ENCODE results near the gene NXPH2.

NXPH2 gene

DNA sequence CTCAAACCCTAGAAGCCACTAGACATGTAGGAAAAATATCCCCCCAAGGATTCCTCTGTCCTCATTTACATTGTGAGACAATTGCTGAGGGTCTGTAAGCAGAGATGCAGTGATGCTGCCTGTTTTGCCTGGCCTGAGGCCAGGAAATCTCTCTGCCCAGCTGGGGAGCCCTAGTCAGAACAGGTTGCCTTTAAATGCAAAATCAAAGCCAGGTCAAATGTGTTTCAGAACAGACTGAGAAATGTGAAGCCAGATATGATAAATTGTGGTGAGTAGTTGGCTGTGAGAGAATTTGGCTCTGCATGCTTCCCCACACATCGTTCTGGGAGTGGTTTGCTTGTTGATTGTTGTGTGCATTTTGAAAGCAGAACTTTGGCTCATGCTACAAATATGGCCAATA is 38.4 kb upstream of the NXPH2 start:
- no peak overlapping the region for H3K4me3 Mint-ChIP-seq
- no peaks in the 10 kb centered on the region for H3K9me3 Mint-ChIP-seq
- no peaks in the 10 kb centered on the region for H3K27me3 Mint-ChIP-seq (ENCODE audit: low read depth)
- peaks cover 7% of the 10 kb centered on the region for H3K4me1 Mint-ChIP-seq
- H3K36me3 Mint-ChIP-seq (ENCODE audit: low read depth) = no peaks in the 10 kb centered on the region
- H3K27ac Mint-ChIP-seq = no peak overlapping the region
- TF ChIP-seq, protein P1, sequence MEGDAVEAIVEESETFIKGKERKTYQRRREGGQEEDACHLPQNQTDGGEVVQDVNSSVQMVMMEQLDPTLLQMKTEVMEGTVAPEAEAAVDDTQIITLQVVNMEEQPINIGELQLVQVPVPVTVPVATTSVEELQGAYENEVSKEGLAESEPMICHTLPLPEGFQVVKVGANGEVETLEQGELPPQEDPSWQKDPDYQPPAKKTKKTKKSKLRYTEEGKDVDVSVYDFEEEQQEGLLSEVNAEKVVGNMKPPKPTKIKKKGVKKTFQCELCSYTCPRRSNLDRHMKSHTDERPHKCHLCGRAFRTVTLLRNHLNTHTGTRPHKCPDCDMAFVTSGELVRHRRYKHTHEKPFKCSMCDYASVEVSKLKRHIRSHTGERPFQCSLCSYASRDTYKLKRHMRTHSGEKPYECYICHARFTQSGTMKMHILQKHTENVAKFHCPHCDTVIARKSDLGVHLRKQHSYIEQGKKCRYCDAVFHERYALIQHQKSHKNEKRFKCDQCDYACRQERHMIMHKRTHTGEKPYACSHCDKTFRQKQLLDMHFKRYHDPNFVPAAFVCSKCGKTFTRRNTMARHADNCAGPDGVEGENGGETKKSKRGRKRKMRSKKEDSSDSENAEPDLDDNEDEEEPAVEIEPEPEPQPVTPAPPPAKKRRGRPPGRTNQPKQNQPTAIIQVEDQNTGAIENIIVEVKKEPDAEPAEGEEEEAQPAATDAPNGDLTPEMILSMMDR (IDR thresholded peaks at IDR 0.05; ENCODE audit: unreplicated experiment in 3 of 3) = no peak

DNA sequence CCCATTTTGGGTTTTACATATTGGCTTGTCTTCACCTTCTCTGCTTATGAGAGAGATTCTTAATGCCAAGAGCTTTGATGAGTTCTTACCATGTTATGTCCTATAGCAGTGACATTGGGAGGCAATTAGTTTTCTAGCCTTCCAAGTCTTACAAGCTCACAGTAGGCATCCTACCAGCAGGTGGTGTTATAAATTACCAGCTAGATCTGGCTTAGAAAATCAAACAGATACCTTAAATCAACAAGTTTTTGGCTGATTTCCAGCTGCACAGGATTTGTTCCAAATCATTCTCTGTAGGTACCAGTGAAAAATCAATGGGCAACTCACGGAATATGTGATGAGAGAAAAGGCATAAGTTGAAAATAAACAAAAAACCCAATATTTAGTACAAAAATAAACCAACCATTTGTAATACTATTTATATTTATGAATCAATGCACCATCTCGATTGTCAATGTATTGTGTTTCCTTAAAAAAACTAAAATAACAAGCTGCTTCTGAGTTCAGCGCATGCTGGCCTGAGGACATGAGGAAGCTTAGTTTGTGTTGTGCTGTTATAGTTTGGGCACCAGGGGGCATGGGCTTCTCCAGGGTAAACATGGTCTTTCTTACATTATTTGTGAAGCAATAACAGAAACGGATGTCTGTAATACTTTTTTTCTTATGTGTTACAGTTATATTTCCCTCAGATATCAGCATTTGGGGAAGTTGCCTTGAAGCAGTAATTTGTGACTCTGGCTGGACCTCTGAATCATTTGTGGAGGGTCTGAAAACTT is 34.1 kb upstream of the NXPH2 start:
- H3K27me3 Mint-ChIP-seq (ENCODE audit: low read depth) = no peaks in the 10 kb centered on the region
- TF ChIP-seq, protein P1 (IDR thresholded peaks at IDR 0.05; ENCODE audit: unreplicated experiment in 3 of 3) = peak in 1 of 3 experiments; percentile 13
- H3K4me1 Mint-ChIP-seq = peaks cover 7% of the 10 kb centered on the region
- H3K4me3 Mint-ChIP-seq = no peak overlapping the region
- H3K9me3 Mint-ChIP-seq = no peaks in the 10 kb centered on the region
- H3K27ac Mint-ChIP-seq = no peak overlapping the region
- no peaks in the 10 kb centered on the region for H3K36me3 Mint-ChIP-seq (ENCODE audit: low read depth)

DNA sequence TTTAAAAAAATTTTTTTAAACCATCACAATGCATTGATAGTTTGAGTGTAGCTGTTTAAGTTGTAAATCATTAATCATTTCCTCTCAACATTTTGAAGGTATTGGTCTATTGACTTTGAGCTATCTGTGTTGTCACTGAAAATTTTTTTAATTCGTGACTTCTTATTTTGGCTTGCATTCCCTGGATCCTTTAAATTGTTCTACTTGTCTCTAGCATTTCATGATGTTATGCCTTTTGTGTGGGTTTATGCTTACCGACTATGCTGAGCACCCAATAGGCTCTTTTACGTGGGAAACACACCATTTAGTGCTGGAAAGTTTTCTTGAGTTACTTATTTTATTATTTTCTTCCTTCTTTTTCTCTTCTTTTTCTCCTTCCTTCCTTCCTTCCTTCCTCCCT is 31.2 kb upstream of the NXPH2 start:
- Mint-ChIP-seq H3K27me3 (ENCODE audit: low read depth) (peaks cover 3% of the 10 kb centered on the region), H3K27ac (no peak overlapping the region), H3K9me3 (no peaks in the 10 kb centered on the region), H3K4me1 (no peaks in the 10 kb centered on the region), H3K36me3 (ENCODE audit: low read depth) (no peaks in the 10 kb centered on the region), H3K4me3 (no peak overlapping the region)
- TF ChIP-seq, protein P1 (IDR thresholded peaks at IDR 0.05; ENCODE audit: unreplicated experiment in 3 of 3) = no peak

- H3K36me3 Mint-ChIP-seq (ENCODE audit: low read depth) = no peaks in the 10 kb centered on the region
- H3K4me3 Mint-ChIP-seq = no peak overlapping the region
- TF ChIP-seq, protein P1 (IDR thresholded peaks at IDR 0.05; ENCODE audit: unreplicated experiment in 3 of 3) = no peak
- H3K27me3 Mint-ChIP-seq (ENCODE audit: low read depth) = no peaks in the 10 kb centered on the region
- H3K9me3 Mint-ChIP-seq = peaks cover 40% of the 10 kb centered on the region
- no peak overlapping the region for H3K27ac Mint-ChIP-seq
- no peaks in the 10 kb centered on the region for H3K4me1 Mint-ChIP-seq
Measured at GRCh38 chr2:138794724-138795123, 14.5 kb upstream of the NXPH2 start.

DNA sequence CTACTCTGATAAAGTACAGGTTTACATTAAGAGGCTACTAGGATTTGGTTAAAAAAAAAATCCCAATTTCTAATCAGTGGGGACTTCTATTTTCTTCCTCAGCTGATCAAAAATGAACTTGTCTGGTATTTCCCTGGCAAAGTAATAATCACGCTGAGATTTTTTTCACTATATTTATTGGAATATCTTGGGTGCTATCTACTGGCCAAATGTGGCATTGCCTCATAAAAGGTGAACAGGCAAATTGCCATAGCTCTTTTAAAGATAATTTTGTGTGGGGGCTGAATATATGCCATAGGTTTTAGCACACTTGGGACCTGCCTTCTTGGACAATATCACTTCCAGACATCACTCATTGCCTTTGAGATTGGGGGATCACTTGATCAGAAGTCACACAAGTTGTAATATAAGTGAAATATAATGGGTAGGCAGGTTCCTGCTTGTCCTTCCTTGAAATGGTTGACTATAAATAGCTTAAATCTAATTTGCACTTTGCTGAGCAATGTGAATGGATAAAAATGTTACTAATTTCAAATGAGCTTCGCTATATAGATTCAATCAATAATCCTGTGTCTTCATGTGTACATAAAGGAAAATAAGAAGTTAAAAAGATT is 7.0 kb upstream of the NXPH2 start:
- TF ChIP-seq, protein P1 (IDR thresholded peaks at IDR 0.05; ENCODE audit: unreplicated experiment in 3 of 3) = peak; percentile 73 to 82 (median 76)
- Mint-ChIP-seq H3K36me3 (ENCODE audit: low read depth) (no peaks in the 10 kb centered on the region), H3K4me3 (no peak overlapping the region), H3K9me3 (peaks cover 10% of the 10 kb centered on the region), H3K4me1 (no peaks in the 10 kb centered on the region), H3K27me3 (ENCODE audit: low read depth) (peaks cover 39% of the 10 kb centered on the region), H3K27ac (no peak overlapping the region)

All from nephron (organoid).